ENCODE results near the gene SLC2A8. TPM values are rescaled to one million over a fixed set of nuclear protein-coding genes. Genes with fewer than 3 reads are reported as not detected.

Gene SLC2A8
- total RNA-seq, 4 donors from 2014 or later: 17.1 to 46.9 (median 35.9) TPM

DNA sequence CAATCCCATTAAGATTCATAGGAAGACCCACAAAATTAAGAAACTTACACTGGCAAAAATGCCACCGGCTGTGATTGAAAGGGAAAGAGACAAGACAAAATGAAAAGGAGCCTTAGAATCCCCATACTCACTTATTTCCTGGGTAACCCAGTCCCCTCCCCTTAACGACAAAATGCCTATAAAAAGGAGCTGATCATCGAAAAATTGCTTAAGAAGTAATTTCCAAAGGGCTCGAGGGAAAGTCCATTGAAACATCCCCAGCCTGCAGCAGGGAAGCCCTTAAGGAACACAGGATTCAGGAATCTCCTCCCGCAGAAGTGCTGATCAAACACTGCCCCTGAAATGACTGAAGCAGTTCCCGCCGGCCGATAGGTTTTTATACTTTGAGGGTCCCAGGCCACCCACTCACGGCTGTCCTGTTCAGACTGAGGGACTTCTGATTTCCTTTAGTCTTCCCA lies 26.5 kb downstream of the SLC2A8 start:
- TF ChIP-seq, protein P1, sequence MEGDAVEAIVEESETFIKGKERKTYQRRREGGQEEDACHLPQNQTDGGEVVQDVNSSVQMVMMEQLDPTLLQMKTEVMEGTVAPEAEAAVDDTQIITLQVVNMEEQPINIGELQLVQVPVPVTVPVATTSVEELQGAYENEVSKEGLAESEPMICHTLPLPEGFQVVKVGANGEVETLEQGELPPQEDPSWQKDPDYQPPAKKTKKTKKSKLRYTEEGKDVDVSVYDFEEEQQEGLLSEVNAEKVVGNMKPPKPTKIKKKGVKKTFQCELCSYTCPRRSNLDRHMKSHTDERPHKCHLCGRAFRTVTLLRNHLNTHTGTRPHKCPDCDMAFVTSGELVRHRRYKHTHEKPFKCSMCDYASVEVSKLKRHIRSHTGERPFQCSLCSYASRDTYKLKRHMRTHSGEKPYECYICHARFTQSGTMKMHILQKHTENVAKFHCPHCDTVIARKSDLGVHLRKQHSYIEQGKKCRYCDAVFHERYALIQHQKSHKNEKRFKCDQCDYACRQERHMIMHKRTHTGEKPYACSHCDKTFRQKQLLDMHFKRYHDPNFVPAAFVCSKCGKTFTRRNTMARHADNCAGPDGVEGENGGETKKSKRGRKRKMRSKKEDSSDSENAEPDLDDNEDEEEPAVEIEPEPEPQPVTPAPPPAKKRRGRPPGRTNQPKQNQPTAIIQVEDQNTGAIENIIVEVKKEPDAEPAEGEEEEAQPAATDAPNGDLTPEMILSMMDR (IDR thresholded peaks at IDR 0.05; ENCODE audit: low read depth): no peak

DNA sequence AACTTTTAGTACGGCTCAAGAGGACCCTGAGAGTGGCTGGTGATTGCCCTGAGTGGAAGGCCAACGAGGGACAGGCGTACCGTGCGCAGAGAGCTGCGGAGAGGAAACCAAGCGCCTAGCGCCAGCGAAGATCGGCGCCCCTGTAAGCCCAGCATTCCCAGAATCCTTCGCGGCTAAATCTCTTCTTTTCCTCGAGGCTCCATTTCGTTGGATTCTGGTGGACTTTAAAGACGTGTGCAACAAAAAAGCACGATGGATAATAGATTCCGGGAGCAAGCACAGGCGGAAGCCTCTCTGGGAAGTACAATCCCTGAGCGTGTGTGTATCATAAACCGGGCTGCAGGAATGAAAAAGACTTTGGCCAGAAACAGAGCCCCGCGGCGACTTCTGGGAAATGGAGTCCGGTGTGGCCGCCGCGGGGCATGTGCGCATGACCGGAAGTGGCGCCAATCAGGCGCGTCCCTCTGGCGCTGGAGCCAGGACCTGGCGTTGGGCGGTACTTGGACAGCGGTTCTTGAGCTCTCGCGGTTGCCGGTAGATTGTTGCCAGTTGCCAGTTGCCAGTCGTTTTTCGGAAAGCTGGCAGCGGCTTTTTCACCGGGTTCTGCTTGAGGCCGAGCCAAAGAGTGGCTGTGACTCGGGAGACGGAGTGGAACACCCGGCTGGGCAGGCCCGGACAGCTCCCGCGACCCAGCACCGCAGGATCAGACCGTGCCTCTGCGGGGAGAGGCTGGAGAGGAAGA lies 27.1 kb downstream of the SLC2A8 start, which contains the start of gene ZNF79:
Gene ZNF79, plus strand, starts transcription at position 449 of the 742 bp plus-strand sequence. CDS start 406 bp downstream, outside the sequence.
- TF ChIP-seq, protein P1 (IDR thresholded peaks at IDR 0.05; ENCODE audit: low read depth): no peak

DNA sequence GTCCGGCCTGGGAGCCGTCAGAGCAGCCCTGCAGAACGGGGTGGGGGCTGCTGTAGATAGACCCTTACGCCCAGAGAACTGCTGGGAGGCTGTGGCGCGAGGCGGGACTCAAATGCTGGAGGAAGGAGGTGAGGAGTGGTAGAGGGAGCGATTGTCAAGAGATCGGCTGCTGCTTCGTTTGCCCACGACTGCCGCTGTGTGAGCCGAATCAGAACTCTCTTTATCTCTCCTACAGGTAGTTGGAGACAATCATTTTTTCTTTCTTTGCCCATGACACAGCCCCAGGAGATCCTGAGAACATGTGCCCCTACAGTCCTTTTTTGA lies 27.7 kb downstream of the SLC2A8 start:
- TF ChIP-seq, protein P1 (IDR thresholded peaks at IDR 0.05; ENCODE audit: low read depth): no peak

DNA sequence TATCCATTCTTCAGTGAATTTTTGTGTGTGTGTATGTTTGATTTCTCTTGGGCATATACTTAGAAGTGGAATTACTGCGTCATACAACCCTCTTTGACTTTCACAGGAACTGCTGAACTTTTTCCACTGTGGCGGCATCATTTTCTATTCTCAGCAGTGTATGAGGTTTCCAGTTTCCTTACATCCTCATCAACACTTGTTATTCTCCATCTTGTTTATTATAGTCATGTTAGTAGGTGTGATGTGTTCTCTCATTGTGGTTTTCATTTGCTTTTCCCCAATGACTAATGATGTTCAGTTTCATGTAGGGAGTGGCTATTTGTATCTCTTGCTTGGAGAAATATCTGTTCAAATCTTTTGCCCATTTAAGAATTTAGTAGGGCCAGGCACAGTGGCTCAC lies 29.8 kb downstream of the SLC2A8 start:
- TF ChIP-seq, protein P1 (IDR thresholded peaks at IDR 0.05; ENCODE audit: low read depth): no peak

DNA sequence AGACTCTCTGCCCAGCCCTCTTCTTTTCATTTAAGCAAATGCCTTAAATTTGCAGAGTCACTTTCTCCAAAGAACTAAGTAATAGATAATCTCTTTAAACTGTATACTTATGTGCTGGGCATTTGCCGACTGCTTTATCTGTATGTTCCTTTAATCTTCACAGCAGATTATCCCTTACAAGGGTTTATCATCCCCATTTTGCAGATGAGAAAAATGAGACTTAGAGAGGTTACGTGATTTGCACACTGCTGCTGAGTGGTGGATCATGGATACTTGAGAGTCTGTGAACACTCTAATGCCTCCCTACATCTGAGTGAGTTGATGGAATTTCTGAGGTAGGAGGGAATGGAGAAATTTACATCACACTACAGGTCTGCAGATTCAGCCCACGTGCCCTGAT lies 31.4 kb downstream of the SLC2A8 start:
- TF ChIP-seq, protein P1 (IDR thresholded peaks at IDR 0.05; ENCODE audit: low read depth): no peak

DNA sequence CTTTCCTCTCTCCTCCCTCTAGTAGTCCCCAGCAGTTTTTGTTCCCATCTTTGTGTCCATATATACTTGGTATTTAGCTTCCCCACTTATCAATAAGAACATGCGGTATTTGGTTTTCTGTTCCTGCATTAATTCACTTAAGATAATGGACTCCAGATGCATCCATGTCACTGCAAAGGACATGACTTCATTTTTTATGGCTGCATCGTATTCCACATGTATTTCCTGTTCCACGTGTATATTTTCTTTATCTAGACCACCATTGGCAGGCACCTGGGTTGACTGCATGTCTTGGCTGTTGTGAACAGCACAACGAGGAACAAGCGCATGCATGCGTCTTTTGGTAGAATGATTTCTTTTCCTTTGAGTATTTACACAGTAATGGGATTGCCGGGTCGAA lies 33.4 kb downstream of the SLC2A8 start:
- TF ChIP-seq, protein P1 (IDR thresholded peaks at IDR 0.05; ENCODE audit: low read depth): no peak

DNA sequence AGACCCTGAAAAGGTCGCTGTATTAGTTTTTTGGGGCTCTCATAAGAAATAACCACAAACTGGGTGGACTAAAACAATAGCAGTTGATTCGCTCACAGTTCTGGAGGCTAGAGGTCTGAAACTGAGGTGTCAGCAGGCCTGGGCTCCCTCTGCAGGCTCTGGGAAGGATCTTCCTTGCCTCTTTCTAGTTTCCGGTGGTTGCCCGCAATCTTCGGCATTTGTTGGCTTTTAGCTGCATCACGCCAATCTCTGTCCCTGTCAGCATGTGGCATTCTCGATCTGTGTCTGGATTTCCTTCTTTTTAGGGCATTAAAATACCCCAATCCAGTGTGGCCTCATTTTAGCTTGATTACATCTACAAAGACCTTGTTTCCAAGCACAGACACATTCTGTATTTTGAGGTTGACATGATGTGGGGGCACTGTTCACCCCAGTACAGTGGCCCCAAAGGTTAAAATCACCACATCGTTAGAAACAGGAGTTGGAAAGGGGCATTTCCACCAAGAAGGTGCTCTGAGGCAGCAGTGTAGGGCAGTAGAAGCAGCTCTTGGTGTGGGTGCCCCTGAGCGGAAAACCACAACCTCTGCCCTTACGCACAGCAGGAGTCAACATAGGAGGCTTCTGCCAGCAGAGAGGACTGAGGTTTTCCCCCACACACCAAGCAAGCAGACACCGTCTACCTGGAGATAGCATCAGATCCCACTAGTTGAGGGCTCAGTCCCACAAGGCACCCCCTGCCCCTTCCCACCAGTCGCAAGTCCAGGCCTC lies 40.7 kb downstream of the SLC2A8 start:
- TF ChIP-seq, protein P1 (IDR thresholded peaks at IDR 0.05; ENCODE audit: low read depth): no peak
